Adipocyte (in vitro differentiated cells): ENCODE results near the gene GP5.
A peak's percentile ranks its signal among the peaks of the same experiment; 100 is the strongest.

Experiments used
- DNase-seq: peaks from one replicate; pipeline ENCODE4 v3.0.0-alpha.2; 2015; ENCODE audit warnings: low read depth
- H3K27me3 ChIP-seq: replicated peaks from 2 replicates; pipeline ENCODE4 v1.7.0; 2013; ENCODE audit warnings: mild to moderate bottlenecking, low read length, moderate library complexity; ENCODE audit not compliant: control insufficient read depth, insufficient read depth
- H3K36me3 ChIP-seq: 2 replicates; pipeline ENCODE4 v1.7.0; 2013; ENCODE audit warnings: low read length, mild to moderate bottlenecking, moderate library complexity; ENCODE audit not compliant: control insufficient read depth, insufficient read depth, severe bottlenecking
- H3K4me1 ChIP-seq: 2 replicates; pipeline ENCODE4 v1.7.0; 2013; ENCODE audit warnings: mild to moderate bottlenecking, low read length, moderate library complexity; ENCODE audit not compliant: control insufficient read depth, insufficient read depth
- H3K4me3 ChIP-seq: 2 replicates; pipeline ENCODE4 v1.7.0; 2013; ENCODE audit warnings: mild to moderate bottlenecking, low read length, moderate library complexity
- H3K9ac ChIP-seq: 2 replicates; pipeline ENCODE4 v1.7.0; 2013; ENCODE audit warnings: mild to moderate bottlenecking, low read length, moderate library complexity
- H3K9me3 ChIP-seq: 2 replicates; pipeline ENCODE4 v1.7.0; 2013; ENCODE audit warnings: mild to moderate bottlenecking, low read length, moderate library complexity; ENCODE audit not compliant: control insufficient read depth

The GP5 gene

DNA sequence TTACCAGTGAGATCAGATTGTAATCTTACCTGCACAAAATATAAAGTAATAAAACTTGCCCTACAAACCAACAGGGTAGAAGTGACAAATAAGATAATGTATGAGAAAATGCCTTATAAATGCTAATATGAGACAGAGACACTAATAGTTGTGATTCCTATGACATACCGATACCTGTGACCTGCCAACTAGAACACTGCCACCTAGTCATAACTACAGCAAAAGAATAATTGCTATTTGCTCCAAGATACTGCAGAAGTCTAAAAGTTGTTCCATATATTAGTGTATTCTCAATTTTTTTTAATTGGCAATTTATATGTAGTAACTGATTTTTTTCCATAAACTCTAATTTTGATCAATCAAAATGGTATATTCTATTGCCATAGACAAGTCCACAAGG is 25.3 kb upstream of the GP5 start:
- peaks cover 76% of the 10 kb centered on the region for H3K36me3 ChIP-seq

DNA sequence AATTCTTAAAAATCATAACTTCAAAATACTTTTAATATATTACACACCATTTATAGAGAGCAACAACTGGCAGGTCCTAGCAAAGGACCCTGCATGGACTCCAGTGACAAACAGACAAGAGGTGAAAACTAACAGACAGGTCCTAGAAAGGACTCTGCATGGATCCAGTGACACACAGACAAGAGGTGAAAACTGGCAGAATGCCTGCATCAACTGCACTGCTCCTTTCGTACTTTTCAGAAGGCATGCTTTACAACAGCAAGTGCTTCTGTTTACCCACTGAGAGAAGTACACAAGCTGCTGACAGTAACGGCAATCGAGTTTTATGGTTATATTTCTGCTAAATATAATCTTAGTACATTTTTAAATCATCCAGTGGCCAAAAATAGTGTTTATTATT is 24.3 kb upstream of the GP5 start:
- H3K9ac ChIP-seq: no peak overlapping the region
- H3K4me1 ChIP-seq: peaks cover 9% of the 10 kb centered on the region
- H3K9me3 ChIP-seq: no peaks in the 10 kb centered on the region
- H3K27me3 ChIP-seq: no peaks in the 10 kb centered on the region
- H3K36me3 ChIP-seq: peaks cover 76% of the 10 kb centered on the region
- H3K4me3 ChIP-seq: no peak overlapping the region
- no peak for DNase-seq

More for the DNA sequence above, 25.3 kb upstream of the GP5 start:
- no peaks in the 10 kb centered on the region for H3K9me3 ChIP-seq
- no peak overlapping the region for H3K4me3 ChIP-seq
- H3K4me1 ChIP-seq: peaks cover 9% of the 10 kb centered on the region
- H3K9ac ChIP-seq: no peak overlapping the region
- DNase-seq: no peak
- no peaks in the 10 kb centered on the region for H3K27me3 ChIP-seq

DNA sequence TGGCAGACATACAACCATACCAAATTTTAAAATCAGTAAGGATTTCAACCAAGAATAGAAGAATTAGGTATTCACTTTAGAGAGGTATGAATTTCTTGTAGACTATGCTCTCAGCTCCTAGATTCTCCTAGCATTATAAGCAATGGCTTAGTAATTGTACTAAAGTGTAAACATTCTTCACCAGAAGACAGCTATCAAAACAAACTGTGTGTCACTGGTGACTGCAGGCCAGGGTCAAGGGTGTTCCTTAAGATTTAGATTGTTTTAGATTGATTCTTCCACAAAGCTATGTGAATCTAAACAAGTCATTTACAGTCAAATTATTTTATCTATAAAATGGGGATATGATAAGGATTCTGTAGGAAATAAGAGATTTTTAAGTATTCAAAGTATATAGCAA is 23.1 kb upstream of the GP5 start:
- Histone ChIP-seq H3K27me3 (no peaks in the 10 kb centered on the region), H3K36me3 (peaks cover 80% of the 10 kb centered on the region), H3K9ac (no peak overlapping the region), H3K4me3 (no peak overlapping the region), H3K4me1 (peaks cover 9% of the 10 kb centered on the region), H3K9me3 (no peaks in the 10 kb centered on the region)
- DNase-seq: peak; percentile 52

DNA sequence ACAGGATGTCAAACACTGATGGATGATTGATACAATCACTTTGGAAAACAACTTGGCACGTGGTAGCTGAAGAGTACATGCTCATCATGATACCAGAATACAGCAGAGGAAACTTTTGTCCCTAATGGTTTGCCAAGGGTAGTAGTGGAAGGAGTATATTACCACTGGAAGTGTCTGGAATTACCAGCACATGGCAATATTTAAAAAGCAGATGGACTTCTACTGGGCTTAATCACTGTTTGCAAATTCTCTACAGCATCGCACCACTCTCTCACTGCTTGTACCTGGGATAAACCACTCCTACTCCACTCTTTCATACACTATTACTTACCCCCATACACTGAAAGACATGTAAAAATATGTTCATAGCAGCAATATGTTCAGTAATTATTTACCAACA is 19.6 kb upstream of the GP5 start:
- no peak for DNase-seq
- Histone ChIP-seq H3K4me3 (no peak overlapping the region), H3K27me3 (no peaks in the 10 kb centered on the region), H3K9ac (no peak overlapping the region), H3K4me1 (peaks cover 9% of the 10 kb centered on the region), H3K9me3 (no peaks in the 10 kb centered on the region), H3K36me3 (peaks cover 75% of the 10 kb centered on the region)

DNA sequence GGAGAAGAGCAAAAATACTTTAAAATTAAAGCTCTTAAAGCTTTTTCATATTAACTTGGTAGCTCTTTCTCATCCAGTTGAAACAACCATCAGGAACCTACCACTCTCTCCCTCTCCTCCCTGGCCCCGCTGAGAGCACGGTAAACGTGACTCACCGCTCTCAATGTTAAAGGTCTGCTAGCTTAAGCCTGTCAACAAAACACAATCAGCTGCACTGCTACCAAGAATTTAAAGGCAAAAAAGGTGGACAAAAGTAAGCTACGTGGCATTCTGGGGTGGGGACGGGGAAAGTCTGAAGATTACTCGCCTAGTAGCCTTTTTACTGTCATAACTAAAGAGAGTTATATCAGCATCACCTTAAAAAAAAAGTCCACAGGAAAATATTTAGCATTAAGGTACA is 8.4 kb upstream of the GP5 start:
- no peaks in the 10 kb centered on the region for H3K27me3 ChIP-seq
- peaks cover 91% of the 10 kb centered on the region for H3K36me3 ChIP-seq
- no peak overlapping the region for H3K4me3 ChIP-seq
- H3K9me3 ChIP-seq: no peaks in the 10 kb centered on the region
- DNase-seq: no peak
- no peak overlapping the region for H3K9ac ChIP-seq
- H3K4me1 ChIP-seq: no peaks in the 10 kb centered on the region

DNA sequence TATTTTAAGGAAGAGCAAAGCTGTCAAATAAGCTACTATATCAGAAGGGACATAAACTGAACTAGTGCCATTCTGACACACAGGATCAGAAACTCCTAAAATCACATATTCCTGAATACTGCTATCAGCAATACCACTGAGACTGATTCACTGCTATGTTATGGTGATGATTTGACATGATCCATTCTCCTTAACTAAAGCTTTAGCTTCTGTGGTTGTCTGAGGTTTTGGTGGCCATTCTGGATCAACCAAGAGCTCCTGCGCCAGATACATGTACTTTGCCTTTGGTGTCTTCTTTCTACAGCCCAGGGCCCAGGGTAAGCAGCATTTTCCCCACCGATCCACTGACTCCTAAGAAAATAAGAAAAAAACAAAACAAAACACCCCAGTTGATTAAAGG is 6.7 kb upstream of the GP5 start:
- DNase-seq: no peak
- Histone ChIP-seq H3K9ac (no peak overlapping the region), H3K4me3 (no peak overlapping the region), H3K4me1 (no peaks in the 10 kb centered on the region), H3K27me3 (no peaks in the 10 kb centered on the region), H3K9me3 (no peaks in the 10 kb centered on the region), H3K36me3 (peaks cover 80% of the 10 kb centered on the region)

DNA sequence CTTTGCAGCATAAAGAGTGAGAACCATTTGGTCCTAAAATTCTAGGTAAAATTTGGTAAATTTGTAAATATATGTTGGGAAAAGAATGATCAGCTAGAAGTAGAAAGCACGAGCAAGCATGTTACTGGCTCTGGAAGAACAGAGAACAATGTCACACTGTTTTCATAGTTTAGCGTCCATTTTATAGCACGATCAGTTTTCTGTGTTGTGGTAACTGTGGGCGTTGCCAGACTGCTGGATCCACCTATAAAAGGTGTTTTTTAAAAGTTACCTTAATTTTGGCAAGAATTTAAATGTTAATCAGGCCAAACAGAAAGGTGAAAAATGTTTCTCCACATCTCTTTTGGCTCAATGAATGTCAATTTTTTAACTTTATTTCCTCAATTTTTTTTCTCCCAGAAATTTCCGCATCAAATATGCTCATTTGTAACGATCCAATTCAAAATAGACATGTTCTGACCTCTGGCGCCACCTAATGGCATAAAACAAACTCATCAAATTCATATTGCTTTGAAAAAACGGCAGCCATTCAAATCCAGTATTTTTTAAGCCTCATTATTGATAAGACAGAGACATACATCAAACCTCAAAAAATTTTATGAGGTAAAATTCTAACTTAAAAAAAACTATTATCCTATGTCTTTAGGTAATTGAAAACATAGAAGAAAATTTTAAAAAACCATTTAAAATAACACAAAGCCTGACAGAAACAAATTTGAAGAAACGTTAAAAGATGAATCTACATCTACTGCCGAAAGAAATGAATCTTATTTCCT is 5.5 kb upstream of the GP5 start:
- DNase-seq: peak; percentile 88
- Histone ChIP-seq H3K4me1 (no peaks in the 10 kb centered on the region), H3K9me3 (no peaks in the 10 kb centered on the region), H3K36me3 (peaks cover 73% of the 10 kb centered on the region), H3K4me3 (no peak overlapping the region), H3K27me3 (no peaks in the 10 kb centered on the region), H3K9ac (no peak overlapping the region)

DNA sequence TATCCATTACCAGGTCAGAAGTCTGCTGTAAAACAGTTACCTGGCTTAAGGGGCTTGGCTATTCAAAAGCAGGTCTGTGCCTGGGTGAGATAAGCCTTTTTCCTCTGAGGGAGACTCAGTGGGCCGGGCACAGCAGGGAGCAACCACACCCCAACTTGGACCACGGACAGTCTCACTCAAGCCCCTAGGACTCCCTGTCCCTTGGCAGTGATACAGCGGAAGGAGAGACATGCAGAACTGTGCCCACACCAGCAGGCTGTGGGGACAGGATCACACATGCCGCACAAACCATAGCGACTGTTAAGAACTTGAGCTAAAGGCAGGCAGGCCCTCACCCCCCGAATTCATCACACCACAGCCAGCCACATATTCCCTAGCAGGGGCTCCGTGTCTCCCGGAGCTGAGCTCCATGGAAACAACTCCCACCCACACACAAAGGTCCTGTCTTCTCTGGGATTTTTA is 2.8 kb upstream of the GP5 start:
- H3K9ac ChIP-seq: no peak overlapping the region
- peaks cover 47% of the 10 kb centered on the region for H3K36me3 ChIP-seq
- no peaks in the 10 kb centered on the region for H3K4me1 ChIP-seq
- no peak for DNase-seq
- peaks cover 16% of the 10 kb centered on the region for H3K27me3 ChIP-seq
- H3K4me3 ChIP-seq: no peak overlapping the region
- no peaks in the 10 kb centered on the region for H3K9me3 ChIP-seq

DNA sequence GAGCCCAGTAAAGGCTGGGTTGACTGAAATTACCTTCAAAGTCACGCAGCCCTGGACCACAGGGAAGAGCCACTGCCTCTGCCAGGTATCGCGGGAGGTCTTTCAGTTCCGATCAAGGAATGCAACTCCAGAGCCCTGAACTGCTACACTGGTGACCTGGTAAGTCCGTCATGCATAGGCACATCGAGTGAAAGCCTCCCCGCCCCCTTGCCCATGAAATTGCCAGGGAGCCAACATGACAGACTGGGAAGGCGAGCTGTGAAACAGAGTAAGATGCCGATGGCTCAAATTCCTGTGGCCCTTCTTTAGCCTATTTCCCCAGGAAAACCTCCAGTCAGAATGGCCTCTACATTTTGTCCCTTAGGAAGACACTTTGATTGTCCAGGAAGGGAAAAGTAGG is 2.3 kb upstream of the GP5 start:
- DNase-seq: no peak
- Histone ChIP-seq H3K4me1 (no peaks in the 10 kb centered on the region), H3K27me3 (peaks cover 16% of the 10 kb centered on the region), H3K4me3 (no peak overlapping the region), H3K9me3 (no peaks in the 10 kb centered on the region), H3K9ac (no peak overlapping the region), H3K36me3 (peaks cover 41% of the 10 kb centered on the region)

DNA sequence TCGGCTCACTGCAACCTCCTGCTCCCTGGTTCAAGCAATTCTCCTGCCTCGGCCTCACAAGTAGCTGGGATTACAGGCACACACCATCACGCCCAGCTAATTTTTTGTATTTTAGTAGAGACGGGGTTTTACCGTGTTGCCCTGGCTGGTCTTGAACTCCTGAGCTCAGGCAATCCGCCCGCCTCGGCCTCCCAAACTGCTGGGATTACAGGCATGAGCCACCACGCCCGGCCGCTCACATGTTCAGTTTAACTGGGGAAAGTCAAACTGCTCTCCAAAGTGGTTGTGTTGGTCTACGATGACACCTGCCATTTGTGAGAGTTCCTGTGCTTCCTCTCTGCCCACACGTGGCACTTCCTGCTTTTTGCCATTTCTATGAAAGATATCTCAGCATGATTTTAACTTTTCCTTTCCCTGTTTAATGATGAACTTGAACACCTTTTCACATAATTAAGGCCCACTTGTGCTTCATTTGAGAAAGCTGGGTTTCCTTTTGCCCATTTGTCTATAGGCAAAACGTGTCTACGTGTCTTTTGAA is 877 bp upstream of the GP5 start:
- Histone ChIP-seq H3K4me3 (no peak overlapping the region), H3K36me3 (peaks cover 27% of the 10 kb centered on the region), H3K9ac (no peak overlapping the region), H3K27me3 (peaks cover 16% of the 10 kb centered on the region), H3K4me1 (peaks cover 7% of the 10 kb centered on the region), H3K9me3 (no peaks in the 10 kb centered on the region)
- no peak for DNase-seq

DNA sequence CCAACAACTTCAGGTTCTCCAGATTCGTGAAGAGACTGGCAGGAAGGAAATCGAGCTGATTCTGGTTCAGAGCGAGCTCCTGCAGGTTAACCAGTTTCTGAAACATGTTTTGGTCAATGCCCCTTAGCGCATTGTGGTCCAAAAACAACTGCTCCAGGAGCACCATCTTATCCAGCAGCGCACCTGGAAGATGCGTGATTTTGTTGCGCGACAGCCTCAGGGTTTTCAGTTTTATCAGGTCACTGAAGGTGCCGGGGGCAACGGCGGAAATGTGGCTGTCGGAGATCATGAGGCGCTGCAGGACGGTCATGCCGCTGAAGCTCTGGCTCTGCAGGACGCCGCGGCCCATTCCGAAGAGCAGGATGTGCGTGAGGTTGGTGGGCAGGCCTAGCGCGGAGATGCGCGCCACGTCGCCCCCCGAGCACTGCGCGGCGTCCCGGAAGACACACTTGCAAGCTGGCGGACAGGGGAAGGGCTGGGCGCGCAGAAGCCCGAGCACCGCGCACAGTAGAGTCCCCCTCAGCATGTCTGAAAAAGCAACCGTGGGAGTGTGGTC is 1.2 kb downstream of the GP5 start:
- peak overlapping the region; percentile 28 for H3K4me3 ChIP-seq
- no peak for DNase-seq
- H3K27me3 ChIP-seq: peaks cover 16% of the 10 kb centered on the region
- H3K4me1 ChIP-seq: peaks cover 7% of the 10 kb centered on the region
- H3K9me3 ChIP-seq: no peaks in the 10 kb centered on the region
- H3K36me3 ChIP-seq: peaks cover 9% of the 10 kb centered on the region
- H3K9ac ChIP-seq: no peak overlapping the region
